A673 (cell line): ENCODE results near the gene LMF1.

Source experiments
- CTCF ChIP-seq: fragments of 300-800, 200-600 bp; sonication (generic); conservative IDR thresholded peaks from 2 replicates; pipeline ENCODE4 v1.5.1; 2017; ENCODE audit warnings: low read depth, mild to moderate bottlenecking, antibody characterized with exemption, low read length, moderate library complexity, mixed read lengths
- EZH2 ChIP-seq: fragments of 200-600 bp; sonication (generic); IDR thresholded peaks from 2 replicates; pipeline ENCODE4 v1.6.1; 2017; ENCODE audit warnings: borderline replicate concordance, low read depth, mild to moderate bottlenecking, mixed read lengths, antibody characterized with exemption, low read length; ENCODE audit not compliant: poor library complexity, severe bottlenecking

GRCh38 chr16:971981-972315 is 1.2 kb upstream of the LMF1 start:
- TF ChIP-seq EZH2 (no peak), CTCF (no peak)
